ENCODE results near the gene USP4.
A peak's percentile ranks its signal among the peaks of the same experiment; 100 is the strongest.

The USP4 gene

GRCh38 chr3:49352890-49353421 lies 13.1 kb upstream of the USP4 start:
- H3K27ac ChIP-seq (replicated peaks), result peak overlapping the region; percentile 80
- peak in 1 of 2 experiments; percentile 26 for DNase-seq (ENCODE audit: low read depth in 1 of 2, low spot score in 1 of 2)
- TF ChIP-seq REST (IDR thresholded peaks at IDR 0.05; ENCODE audit: insufficient replicate concordance, low read depth) (no peak), POLR2AphosphoS5 (IDR thresholded peaks at IDR 0.05; ENCODE audit: low read depth) (0 out of 2 replicates have a peak, but pooled peaks have one; percentile 33), GABPA (IDR thresholded peaks at IDR 0.05; ENCODE audit: low read depth) (no peak), SPI1 (IDR thresholded peaks at IDR 0.05; ENCODE audit: borderline replicate concordance, low read depth) (no peak)
- H3K27me3 ChIP-seq (ENCODE audit: insufficient read depth, poor library complexity, severe bottlenecking), result no peaks in the 10 kb centered on the region
- no peak overlapping the region for H3K4me3 ChIP-seq (replicated peaks; ENCODE audit: insufficient read depth, low read length)

- no peaks in the 10 kb centered on the region for H3K27me3 ChIP-seq (ENCODE audit: insufficient read depth, poor library complexity, severe bottlenecking)
- no peak for DNase-seq (ENCODE audit: low read depth in 1 of 2, low spot score in 1 of 2)
- H3K27ac ChIP-seq (replicated peaks), result peak overlapping the region; percentile 80
- H3K4me3 ChIP-seq (replicated peaks; ENCODE audit: insufficient read depth, low read length), result no peak overlapping the region
- TF ChIP-seq REST (IDR thresholded peaks at IDR 0.05; ENCODE audit: insufficient replicate concordance, low read depth) (no peak), CTCF (IDR thresholded peaks at IDR 0.05; ENCODE audit: insufficient read depth, low read length) (no peak), SPI1 (IDR thresholded peaks at IDR 0.05; ENCODE audit: borderline replicate concordance, low read depth) (no peak), POLR2AphosphoS5 (IDR thresholded peaks at IDR 0.05; ENCODE audit: low read depth) (no peak), GABPA (IDR thresholded peaks at IDR 0.05; ENCODE audit: low read depth) (no peak)
Measured at GRCh38 chr3:49352281-49352680, 12.4 kb upstream of the USP4 start.

GRCh38 chr3:49351521-49352011 lies 11.7 kb upstream of the USP4 start:
- Histone ChIP-seq H3K4me3 (replicated peaks; ENCODE audit: insufficient read depth, low read length) (no peak overlapping the region), H3K27me3 (ENCODE audit: insufficient read depth, poor library complexity, severe bottlenecking) (no peaks in the 10 kb centered on the region), H3K27ac (replicated peaks) (peak overlapping the region; percentile 80)
- TF ChIP-seq CTCF (IDR thresholded peaks at IDR 0.05; ENCODE audit: insufficient read depth, low read length) (no peak), SPI1 (IDR thresholded peaks at IDR 0.05; ENCODE audit: borderline replicate concordance, low read depth) (peak; percentile 93), POLR2AphosphoS5 (IDR thresholded peaks at IDR 0.05; ENCODE audit: low read depth) (no peak; the same call in 1 of the 2 replicates), GABPA (IDR thresholded peaks at IDR 0.05; ENCODE audit: low read depth) (no peak), REST (IDR thresholded peaks at IDR 0.05; ENCODE audit: insufficient replicate concordance, low read depth) (no peak)
- DNase-seq (ENCODE audit: low read depth in 1 of 2, low spot score in 1 of 2), result peak; percentile 46 to 68

Measured in HL-60 (cell line).